Measurements from ENCODE around the gene SRP14.

The SRP14 gene

DNA sequence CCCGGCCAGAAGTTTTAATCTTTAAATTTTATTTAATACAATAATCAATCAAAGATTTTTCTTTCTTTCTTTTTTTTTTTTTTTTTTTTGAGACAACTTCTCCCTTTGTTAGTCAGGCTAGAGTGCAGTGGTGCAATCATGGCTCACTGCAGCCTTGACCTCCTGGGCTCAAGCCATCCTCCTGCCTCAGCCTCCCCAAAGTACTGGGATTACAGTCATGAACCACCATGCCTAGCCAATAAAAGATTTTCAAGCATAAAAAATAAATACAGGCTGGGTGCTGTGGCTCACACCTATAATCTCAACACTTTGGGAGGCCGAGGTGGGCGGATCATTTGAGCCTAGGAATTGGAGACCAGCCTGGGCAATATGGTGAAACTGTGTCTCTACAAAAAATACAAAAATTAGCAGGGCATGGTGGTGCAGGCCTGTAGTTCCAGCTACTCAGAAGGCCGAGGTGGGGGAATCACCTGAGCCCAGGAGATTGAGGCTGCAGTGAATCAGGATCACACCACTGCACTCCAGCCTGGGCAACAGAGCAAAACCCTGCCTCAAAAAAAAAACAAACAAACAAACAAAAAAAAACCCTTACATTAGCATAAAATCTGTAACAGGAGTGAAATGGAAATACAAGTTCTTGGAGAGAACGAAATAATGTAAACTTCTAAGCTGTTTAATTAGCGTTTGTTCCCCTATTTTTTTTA lies 29.1 kb upstream of the SRP14 start:
- no peak for FAIRE-seq

DNA sequence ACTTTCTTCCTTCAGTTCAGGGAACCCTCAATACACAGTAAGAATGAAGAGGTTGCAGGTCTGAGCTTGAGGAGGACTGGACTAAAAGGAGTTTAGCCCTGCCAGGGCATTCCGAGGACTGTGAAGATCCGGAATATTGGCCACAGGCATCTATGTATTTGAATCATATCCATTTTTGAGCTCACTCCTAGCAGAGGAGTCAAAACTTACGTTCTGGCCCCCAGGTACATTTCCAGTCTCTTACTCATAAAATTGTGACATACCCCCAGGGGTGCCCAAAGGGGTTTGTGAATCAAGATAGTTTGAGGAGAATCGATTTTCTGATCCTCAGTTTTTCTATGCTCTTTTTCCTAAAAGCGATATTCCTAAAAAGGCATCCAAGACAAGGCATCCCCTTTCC lies 27.6 kb upstream of the SRP14 start:
- no peak for FAIRE-seq

DNA sequence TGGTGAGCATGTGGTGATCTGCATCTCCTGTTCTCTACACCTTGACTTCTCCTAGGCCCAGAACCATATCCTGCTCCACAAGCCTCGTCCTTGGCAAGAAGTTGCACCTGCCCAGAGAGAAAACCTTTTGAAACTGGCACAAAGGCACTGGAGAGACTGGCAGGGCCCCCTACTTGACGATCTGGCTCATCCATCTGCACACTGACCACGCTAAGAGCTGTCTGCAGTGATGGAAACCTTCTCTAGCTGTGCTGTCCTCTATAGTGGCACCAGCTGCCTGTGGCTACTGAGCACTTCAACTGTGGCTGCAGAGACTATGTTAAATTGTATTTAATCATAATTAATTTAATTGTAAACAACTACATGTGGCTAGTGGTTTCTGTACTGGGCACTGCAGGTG lies 26.2 kb upstream of the SRP14 start:
- FAIRE-seq, result no peak

DNA sequence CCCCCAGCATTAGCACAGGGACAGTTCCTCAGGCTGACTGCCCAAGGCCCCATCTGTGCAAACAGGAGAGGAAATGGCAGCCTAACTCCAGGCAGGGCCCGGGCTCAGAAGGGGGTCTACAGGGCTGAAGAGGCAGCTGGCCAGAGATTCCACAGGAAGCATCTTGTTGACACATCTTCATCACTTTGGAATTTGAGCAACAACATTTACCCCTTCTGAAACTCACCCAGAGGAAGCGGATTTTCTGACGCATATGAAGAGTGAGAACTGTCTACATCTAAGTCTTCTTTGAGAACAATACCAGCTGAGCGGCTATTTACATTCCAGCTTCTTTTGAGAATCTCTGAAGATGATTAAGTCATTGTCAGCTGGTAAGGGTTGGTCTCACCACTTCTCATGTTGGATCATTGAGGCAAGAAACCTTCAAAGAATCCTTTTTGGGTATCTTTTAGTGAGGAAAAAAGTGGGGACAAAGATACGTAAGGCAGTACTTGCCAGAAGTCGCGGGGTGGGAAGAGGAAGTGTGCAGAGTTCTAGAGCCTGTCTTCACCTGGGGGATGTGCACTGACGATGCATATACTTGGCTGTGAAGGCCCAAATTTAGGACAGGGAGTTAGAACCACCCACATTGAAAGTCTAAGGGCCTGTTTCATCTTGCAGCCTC lies 25.4 kb upstream of the SRP14 start:
- FAIRE-seq, result no peak

DNA sequence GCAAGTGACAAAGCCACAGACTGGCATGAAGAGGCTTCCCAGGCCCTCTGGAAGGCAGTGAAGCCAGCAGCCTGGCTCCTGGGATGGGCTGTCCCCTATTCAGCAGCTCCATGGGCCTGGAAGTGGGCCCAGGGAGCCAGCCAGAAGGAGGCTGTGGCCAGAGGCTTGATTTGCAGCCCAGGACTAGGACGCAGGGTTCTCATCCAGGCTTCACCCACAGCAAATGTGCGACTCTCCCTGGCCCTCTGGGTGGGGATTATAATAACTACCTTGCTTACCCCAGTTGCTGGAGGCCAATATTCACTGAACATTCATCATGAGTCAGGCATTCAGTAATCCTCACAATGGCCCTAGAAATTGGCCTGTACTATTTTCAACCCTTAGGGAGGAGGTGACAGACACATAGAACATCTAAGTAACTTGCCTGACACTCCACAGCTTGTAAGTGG lies 24.6 kb upstream of the SRP14 start:
- no peak for FAIRE-seq

DNA sequence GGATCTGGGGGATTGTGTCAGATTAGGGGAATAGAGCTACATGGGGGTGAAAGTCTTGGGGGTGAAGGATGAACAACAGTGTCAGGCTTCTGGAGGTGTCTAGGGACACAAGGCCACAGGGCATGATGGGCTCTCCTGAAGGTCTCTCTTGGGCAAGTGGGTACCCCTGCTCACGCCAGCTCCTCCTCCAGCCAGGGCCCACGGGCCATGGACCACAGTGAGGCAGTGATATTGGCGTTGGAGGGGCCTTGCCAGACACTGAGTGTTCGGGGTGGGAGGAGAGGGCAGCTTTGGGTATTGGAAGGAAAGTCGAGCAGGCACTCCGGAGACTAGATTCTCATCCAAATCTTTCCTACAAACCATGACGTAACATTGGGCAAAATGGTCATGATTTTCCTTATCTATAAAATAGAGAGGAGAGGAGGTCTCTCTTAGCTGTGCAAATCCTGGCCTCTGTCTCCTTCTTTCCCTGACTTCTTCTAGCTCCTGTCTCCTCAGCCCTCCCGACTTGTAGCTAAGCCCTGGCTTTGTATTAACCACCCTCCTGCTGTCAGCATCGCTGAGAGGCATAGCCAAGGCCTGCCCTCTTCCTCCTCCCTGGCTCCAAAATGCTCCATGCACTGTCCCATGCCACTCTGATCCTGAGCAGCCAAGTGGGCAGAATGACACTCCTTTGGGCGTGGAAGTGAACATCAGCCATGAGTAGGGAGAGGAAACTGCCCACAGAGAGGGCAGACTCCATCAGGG lies 24.0 kb upstream of the SRP14 start:
- no peak for FAIRE-seq

DNA sequence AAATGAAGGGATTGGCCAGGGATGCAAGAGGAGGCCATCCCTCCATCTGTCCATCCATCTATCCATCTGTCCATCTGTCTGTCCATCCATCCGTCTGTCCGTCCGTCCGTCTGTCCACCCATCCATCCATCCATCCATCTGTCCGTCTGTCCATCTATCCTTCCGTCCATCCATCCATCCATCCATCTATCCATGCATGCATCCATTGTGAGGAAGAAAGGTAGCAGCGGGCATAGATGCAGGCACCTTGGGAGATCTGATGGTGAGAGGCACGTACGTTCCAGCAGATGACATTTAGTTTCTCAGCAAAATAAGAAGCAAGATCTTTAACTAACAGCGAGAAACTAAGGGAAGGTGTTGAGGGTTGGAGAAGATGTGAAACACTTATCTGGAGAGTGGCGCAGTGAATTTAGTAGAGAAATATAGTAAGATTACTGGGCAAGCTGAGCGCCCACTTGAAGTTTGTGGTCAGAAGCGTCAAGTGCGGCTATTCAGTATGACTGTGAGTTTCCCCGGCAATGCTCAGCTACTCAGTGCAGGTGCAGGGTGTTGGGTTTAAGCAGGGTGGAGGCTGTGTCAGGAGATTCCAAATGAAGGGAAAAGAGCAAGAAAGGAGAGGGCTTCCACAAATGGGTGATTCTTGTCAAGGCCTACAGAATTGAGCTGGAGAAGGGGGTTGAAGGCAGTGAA lies 22.4 kb upstream of the SRP14 start:
- FAIRE-seq, result no peak

DNA sequence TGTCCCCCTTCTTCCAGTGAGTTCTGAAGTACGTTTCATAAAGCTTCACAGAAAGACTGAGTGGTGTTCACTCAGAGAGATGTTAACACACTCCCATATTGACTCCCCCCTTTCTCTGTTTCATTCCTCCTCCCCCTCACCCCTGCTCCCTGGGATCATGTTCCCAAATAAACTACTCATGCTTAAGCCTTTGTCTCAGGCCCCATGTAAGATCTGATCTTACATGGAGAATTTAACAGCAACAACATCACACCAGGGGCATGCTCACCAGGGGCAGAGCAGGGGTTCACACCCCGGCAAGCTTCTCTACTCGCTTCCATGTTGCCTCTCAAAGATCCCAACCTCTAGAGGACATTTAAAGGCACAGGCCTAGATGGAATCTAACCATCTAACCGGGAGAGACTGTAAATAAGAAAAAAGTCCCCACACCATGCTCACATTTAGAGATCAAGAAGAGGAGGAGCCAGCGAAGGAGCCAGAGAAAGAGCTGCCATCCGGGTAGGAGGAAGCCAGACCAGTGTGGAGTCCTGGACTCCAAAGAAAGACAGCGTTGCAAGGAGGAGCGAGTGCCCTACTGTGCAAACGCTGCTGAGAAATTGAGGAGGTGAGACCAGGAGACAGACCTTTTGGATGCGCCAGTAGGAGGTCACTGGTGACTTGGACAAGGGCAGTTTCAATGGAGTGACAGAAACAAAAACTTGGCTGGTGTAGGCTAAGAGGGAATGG lies 21.4 kb upstream of the SRP14 start:
- FAIRE-seq, result no peak

DNA sequence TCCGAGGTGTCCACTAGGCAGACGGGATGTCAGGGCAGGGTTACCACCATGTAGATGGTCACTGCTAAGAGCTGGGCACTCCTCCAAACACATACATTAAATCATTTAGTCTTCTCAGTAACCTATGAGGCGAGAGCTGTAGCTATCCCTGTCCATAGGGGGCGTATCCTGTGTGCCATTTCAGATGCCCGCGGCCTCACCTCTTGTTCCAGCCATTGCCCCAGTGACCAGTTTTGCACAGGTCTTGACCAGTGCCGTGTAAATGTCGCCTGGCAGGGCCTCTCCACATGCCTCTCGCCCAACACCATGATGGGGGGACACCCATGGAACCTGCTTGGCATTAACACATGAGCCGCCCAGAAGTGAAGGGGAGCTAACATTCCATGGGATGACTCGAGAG lies 20.8 kb upstream of the SRP14 start:
- FAIRE-seq, result no peak

DNA sequence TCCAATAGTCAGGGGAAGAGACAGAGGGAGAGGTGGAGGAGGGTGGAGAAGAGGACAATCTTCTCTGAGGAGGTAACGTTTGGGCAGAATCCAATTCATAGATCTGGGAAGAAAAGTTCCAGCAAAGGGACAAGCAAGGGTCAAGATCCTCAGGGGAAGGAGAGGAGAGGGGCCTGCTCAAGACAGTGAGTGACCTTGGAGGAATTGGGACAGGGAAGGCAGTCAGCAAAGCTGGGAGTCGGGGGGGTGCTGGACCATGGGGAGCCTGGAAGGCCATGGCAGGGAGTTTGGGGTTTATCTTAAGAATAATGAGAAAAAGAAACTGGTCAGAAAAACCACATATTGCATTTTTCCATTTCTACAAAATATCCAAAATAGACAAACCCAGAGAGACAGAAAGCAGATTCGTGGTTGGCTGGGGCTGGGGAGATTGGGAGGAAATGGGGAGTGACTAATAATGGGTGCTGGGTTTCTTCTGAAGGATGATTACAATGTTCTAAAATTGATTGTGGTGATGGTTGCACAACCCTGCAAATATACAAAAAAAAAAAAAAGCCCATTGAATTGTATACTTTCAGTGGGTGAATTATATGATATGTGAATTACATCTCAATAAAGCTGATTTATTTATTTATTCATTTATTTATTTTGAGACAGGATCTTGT lies 19.6 kb upstream of the SRP14 start:
- FAIRE-seq, result no peak

DNA sequence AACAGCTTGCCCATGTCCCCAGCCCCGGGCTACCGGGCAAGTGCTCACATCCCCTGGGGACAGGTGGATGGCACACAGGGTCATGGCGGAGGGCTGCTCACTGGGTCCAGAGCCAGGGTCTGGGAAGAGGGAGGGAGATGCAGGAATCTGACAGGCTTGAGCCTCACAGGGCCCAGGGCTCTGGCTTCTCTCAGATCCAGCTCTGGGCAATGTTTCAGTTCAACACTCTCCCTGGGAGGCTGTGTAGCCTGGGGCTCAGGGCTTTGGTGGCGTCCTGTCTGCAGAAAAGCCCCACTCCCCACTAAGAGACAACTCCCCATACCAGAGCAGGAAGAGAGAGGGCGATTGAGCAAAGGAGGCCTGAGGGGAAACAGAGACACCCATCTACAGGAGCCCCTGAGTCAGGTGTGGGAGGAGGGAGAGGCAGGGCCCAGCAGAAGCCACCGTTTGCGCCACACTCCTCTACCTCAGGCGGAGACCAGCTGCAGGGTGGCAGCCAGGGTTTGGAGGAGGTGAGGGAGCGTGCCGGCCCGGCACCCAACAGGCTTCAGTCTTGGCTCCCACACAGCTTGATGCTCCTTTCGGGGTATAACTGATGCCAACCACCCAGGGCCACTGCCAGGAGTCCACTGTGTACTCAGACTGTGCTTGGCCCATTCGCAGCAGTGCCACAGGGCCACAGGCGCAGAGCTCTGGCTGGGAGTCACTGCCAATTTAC lies 16.8 kb upstream of the SRP14 start:
- no peak for FAIRE-seq

DNA sequence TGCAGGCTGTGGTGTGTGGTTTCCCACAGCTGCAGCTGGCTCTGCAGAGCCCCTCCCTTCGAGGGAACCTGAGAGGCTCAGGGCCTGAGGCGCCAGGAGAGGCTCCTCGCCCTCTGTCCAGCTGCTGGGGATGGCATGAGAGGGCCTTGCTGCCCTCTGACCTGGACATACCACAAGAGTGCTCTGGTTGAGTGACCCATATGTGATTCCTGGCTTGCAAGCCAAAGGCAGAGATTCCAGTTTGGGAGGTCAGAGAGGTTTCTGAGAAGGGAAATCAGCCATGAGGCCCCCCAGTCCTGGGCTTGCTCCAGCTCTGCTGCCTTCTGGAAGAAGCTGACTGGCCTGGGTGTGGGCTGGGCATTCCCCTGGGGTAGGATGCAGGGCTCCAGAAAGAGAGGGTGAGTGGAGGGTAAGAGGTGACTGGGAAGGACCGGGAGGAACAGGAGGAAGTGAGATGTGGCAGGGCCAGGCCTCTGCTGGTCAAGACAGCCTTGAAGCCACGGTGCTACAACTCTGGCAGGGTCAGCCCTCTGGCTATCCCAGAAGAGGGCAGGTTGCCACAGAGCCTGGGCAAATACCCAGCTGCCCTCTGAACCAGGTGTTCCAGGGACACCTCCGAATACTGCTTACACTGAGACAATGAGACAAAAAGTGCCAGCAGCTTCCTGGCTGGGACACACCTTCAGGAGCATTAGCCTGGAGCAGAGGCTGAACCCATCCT lies 16.0 kb upstream of the SRP14 start:
- FAIRE-seq, result no peak

DNA sequence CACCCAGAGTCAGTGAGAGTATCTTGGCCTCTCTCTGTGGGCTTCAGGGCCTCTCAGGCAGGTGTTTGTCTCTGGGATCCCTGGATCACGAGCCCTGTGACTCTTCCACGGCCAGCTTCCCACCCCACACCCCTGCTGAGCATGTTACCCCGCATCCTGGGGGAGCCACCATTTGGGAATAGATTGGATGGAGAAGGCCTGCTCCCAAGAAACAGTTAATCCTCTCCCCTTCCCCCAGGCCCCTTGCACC lies 15.5 kb upstream of the SRP14 start:
- no peak for FAIRE-seq

DNA sequence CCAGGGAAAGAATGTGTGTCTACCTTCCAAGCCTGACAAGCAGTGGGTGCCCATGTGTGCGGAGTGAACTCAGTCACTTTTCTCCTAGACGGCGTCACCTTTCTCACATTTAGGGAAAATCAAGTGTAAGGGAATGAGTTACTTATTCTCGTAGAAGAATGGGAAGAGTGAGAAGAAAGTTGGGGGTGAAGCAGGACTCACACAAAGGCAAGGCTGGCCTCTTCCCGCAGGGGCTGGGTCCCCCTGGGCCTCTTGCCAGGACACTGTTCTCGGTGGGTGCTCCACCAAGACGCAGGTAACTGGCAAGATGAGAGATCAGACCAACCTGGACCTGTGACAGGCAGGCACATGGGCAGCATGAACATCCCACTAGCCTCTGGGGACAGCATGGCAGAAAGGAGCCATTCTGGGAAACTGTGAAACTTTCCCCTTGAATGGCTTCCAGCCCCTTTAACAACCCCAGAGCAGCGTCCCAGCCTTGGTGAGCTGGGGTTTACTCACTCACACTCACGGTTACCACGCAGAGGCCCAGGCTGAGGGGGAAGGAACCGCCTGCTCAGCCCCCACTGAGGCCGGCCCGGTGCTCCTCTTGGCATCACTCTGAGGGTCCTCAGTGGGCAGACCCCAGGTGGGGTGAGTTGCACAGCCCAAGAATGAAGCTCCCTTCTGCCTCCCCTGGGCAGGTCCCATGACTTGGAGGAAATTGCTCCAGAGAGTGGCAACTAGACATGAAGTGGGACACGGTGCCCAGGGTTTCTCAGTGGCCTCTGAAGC lies 15.0 kb upstream of the SRP14 start:
- FAIRE-seq, result no peak

DNA sequence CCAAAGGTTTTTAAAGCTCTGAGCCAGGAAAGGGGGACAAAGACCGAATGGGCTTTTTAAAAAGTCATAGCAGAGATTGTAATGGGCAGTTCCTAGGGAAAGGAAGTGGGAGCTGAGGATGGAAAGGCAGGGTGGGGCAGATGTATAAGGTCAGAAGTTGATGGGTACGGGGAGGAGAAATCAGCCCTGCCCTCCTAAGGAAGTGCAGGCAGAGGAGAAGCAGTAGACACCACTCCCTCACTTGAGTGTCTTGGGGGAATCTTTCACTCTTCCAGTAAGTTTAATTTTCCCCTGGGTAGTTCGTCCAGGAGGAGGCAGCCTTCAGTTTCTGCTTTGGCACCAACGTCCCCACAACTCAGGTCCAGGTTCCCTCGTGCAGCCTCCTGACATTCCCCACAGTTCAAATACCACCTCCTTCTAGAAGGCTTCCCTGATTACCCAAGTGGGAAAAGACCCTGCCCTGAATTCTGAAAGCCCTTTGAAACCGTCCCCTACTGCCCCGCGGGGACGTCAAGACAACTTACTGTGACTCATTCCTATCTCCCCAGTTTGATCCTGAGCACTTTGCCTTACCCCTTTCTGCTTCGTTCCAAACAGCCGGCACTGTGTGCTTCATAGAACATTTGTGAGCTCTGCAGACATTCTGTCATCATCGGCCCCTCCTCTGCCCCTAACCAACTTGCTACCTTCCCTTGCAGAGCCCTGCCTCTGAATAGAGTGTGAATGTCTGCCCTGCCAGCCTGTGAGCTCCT lies 14.3 kb upstream of the SRP14 start:
- FAIRE-seq, result no peak

DNA sequence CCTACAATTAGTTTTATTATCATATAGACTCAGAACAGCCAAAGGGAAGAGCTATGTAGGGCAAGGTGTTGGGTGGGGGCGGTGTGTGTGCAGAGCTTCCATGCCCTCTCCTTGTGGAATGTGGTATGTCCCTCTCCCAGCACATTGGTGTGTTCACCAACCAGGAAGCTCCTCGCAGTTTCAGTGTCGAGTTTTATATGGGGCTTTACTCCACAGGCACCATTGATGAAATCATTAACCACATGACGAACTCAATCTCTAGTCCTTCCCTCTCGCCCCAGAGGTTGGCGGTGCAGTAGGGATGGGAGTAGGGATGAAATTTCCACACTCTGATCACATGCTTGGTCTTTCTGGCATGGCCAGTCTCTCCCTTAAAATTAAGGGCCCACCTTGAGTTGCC lies 13.6 kb upstream of the SRP14 start:
- no peak for FAIRE-seq

DNA sequence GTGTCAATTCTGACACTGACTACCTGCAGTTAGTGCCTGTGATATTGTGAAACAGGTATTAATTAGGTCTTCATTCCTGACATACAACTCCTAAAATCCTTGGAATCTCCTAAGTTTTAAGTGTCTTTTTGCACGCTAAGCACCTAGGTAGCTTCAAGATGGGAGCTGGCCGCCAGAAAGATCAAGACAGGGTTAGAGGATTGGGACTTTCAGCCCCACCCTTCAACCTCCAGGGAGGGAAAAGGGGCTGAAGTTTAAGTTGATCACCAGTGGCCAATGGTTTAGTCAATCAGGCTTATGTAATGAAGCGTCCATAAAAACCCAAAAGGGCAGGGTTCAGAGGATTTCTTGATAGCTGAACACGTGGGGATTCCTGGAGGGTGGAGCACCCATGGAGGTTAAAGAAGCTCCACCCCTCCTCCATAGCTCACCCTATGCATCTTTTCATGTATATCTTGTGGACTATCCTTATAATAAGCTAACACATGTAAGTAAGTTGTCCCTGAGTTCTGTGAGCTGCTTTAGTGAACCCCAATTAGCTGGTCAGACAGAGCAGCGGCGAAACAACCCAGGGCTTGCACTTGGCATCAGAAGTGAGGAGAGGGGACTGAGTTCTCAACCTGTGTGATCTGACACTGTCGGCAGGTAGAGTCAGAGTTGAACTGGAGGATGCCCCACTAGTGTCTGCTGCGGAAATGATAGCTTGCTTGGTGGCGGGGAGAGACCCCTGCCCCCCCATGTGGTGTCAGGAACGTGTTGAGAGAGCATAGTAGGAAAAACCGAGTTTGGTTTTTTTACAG lies 12.8 kb upstream of the SRP14 start:
- FAIRE-seq, result no peak

DNA sequence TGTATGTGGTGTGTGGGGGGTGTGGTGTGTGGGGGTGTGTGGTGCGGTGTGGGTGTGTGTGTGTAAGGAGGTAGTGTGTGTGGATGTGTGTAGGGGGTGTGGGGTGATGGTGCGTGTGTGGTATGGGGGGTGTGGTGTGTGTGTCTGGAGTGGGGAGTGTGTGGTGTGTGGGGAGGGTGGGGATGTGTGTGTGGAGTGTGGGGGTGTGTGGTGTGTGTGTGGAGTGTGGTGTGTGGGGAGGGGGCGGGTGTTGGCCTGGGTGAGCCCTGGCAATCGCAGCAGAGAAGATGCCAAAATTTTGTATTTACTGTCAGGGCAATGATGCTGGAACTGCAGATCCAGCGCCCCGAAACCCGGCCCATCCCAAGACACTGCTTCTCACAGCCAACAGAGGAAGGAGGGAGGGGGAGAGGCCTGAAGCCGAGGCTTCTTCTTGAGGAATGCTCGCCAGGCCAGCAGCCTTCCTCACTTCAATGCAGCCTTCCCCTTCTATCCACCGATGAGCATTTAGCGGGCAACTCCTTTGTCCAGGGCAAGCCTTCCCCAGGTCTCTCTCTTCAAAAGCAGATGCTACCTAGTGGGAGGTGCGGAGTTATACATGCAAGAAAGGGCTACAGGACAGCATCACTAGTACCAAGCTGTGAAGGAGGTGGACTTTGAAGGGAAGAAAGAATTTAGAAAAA lies 11.9 kb upstream of the SRP14 start:
- no peak for FAIRE-seq
